GM19328 (cell line): ENCODE measurements around the gene PCBP3.

Experiments used
- ATAC-seq: cut with Tn5 transposase; IDR thresholded peaks from one replicate; pipeline ENCODE4 v1.9.1; 2021; ENCODE audit warnings: mild to moderate bottlenecking, moderate library complexity; ENCODE audit not compliant: unreplicated experiment

Gene PCBP3

GRCh38 chr21:45938811-45939520 is 295.4 kb downstream of the PCBP3 start:
- ATAC-seq, result no peak

GRCh38 chr21:45939521-45940045 is 296.1 kb downstream of the PCBP3 start:
- no peak for ATAC-seq

GRCh38 chr21:45940091-45940490 is 296.6 kb downstream of the PCBP3 start:
- no peak for ATAC-seq

- no peak for ATAC-seq
These were observed 297.3 kb downstream of the PCBP3 start for GRCh38 chr21:45940621-45941337.

GRCh38 chr21:45941338-45941710 is 297.8 kb downstream of the PCBP3 start:
- no peak for ATAC-seq

- ATAC-seq, result no peak
These were observed 298.4 kb downstream of the PCBP3 start for GRCh38 chr21:45941717-45942546.

GRCh38 chr21:45942755-45943629 is 299.5 kb downstream of the PCBP3 start:
- no peak for ATAC-seq

GRCh38 chr21:45943630-45944540 is 300.4 kb downstream of the PCBP3 start:
- no peak for ATAC-seq

- no peak for ATAC-seq
These were observed 301.1 kb downstream of the PCBP3 start for GRCh38 chr21:45944601-45945000.

- no peak for ATAC-seq
These were observed 301.7 kb downstream of the PCBP3 start for GRCh38 chr21:45945066-45945867.

- no peak for ATAC-seq
These were observed 302.3 kb downstream of the PCBP3 start for GRCh38 chr21:45945868-45946210.

GRCh38 chr21:45947296-45947695 is 303.8 kb downstream of the PCBP3 start:
- ATAC-seq, result no peak

- no peak for ATAC-seq
These were observed 304.3 kb downstream of the PCBP3 start for GRCh38 chr21:45947716-45948255.

GRCh38 chr21:45948576-45949141 is 305.1 kb downstream of the PCBP3 start:
- ATAC-seq, result no peak

- ATAC-seq, result no peak
These were observed 306.6 kb downstream of the PCBP3 start for GRCh38 chr21:45949928-45950739.

GRCh38 chr21:45950740-45951515 is 307.4 kb downstream of the PCBP3 start:
- ATAC-seq, result no peak
